SKM-1 treated with dmso at 0.1 percent for 144 hours (cell line): ENCODE results near the gene AMDHD1.
"Not testable (repeated sequence)": the region's sequence is repeated elsewhere in the genome, so short reads cannot be mapped to it uniquely, and the experiment has no call there.

Source experiments
- DNase-seq: peaks from one replicate; lab custom pipeline; 2025; ENCODE audit not compliant: unreplicated experiment; lab: John Stamatoyannopoulos, UW

The AMDHD1 gene

DNA sequence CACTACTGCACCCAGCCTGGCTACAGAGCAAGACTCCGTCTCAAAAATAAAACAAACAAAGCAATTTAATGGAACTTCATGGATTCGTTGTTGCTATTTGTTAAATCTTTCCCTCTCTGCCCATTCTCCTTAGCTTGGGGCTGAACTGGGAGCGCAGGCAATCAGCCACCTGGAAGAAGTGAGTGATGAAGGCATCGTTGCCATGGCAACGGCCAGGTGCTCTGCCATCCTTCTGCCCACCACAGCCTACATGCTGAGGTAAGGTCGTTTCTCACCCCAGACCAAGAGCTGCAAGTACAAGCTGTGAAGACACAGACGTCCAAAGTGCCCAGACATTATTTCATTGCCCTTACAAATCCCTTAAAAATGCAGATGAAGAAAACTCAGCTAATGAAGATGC lies 19.1 kb downstream of the AMDHD1 start:
- no peak for DNase-seq

DNA sequence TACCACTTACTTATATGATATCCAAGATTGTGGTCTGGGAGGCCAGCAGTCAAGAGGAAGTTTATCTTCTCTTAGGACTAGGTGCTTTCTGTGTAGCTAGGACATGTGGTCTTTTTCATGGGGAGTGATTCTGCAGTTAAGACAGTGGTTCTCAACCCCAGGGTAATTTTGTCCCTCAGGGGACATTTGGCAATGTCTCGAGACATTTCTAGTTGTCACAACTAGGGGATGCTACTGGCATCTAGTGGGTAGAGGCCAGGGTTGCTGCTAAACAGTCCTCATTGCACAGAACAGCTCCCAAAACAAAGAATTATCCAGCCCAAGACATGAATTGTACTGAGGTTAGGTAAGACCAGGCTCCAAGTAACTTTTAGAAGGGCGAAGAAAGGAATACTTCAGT lies 20.0 kb downstream of the AMDHD1 start:
- DNase-seq, result no peak

DNA sequence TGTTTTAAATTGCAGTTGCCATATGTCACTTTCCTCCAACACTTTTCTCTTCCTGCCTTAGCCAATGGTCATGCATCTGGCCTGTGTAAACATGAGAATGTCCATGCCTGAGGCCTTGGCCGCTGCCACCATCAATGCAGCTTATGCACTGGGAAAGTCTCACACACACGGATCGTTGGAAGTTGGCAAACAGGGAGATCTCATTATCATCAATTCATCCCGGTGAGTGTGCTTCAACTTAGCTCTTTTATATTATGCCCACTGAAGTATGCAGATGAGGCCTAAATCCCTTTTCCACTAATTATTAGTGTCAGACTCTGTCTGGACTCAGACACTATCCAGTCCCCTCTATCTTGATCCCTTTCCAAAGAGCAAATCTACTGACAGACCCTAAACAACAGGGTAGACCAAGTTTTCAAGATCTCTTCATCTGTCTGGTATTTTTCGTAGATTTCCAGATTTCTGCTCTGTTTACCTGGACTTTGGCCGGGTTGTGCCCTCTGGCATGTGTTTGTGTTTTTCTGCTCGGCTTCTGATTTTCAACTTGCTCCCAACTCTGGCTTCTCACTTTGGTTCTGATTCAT lies 23.2 kb downstream of the AMDHD1 start:
- DNase-seq, result no peak

DNA sequence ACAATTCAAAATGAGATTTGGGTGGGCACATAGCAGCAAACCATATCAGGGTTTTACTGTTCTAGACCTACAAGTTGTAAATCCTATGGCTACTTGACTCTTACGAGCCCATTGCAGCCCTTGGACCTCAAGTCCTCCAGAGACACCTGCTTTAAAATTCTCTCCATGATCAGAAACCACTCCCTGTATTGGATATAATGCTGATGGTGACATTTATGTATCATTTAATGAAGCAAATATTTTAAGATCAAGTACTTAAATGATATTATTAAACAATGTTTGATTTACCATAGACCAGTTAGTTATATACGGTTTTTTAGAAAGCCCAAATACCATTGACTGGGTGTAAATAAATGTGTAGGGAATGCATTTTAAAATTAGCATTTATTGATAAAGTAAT lies 24.2 kb downstream of the AMDHD1 start:
- no peak for DNase-seq

DNA sequence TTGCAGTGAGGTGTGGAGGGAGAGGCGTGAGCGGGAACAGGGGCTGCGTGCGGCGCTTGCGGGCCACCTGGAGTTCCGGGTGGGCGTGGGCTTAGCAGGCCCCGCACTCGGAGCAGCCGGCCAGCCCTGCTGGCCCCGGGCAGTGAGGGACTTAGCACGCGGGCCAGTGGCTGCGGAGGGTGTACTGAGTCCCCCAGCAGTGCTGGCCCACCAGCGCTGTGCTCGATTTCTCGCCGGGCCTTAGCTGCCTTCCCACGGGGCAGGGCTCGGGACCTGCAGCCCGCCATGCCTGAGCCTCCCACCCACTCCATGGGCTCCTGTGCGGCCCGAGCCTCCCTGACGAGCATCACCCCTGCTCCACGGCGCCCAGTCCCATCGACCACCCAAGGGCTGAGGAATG lies 26.0 kb downstream of the AMDHD1 start:
- not testable (repeated sequence) for DNase-seq

DNA sequence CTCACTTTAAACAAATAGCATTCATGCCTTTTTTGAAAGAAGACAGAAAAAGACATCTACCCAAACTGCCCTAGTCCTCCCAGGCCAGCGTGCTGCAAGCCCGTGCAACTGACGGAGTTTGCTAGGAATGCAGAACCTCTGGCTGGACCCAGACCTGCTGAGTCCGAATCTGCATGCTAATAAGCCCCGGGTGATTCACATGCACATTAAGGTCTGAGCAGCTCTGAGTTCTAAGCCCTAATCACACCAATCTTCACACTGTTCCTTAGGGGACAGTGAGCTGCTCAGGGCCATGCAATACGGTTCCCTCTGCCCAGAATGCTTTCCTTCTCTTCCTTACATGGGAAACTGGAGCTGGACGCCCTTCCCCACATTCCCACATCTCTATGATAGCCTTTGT lies 27.8 kb downstream of the AMDHD1 start:
- DNase-seq, result no peak

DNA sequence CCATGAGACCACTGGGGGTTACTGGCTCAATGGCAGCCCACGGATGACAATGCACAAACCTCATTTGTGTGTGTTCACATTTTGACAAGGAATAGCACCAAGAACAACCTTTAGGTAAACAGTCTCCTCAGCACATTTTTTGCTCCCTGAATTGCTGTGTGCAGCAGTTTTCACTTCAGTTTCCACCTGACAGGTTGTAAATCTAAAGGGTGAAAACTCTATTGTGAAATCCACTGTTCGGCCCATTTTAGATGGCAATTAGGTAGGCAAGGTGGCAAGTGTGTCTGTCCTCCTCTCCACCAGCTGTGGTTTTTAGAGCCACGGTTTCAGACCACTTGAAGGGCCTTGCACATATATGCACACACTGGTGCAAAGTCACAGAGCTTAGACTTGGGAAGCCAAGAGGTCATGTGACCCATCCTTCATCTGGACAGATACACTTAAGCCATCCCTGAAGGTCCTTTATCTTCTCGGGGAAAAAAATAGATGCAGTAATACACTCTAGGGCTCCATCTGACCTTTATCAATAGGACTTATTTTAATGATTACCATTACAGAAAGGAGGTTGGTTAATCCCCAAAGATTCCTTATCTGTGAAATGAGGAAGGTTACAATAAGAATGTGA lies 29.8 kb downstream of the AMDHD1 start:
- DNase-seq, result no peak

DNA sequence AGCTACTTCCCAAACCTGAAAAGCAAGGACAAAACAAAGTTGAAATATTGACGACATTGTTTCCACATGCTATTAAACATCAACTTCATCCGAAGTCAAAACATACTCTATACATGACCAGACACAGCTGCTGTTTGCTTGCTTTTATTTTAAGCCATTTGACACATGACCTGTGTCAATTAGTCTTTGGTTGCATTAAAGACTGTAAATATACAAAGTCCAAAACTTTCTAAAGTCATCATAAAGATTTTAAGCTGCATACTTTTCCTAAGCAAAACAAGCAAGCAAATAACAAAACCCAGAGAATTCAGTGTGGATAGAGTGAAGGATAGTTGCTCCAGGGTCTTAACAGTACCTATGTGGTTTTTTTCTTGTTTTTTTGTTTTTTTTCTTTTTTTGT lies 31.2 kb downstream of the AMDHD1 start:
- no peak for DNase-seq

DNA sequence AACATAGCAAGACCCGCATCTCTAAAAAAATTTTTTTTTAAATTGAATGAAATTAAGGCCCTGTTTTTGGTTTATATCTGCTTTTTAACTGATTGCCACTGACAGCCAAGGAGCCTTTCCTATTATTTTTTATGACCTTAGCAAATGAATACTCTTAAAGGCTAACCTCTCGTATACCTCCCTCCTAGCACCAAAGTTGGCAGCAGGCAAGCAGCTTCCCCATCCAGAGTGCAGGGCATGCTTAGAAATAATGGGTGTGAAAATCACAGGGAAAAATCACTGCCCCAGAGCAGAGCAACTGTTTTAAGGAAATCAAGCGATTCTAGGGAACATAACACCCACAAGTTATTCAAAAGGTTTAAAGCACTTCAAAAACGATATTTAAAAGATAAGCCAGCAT lies 32.4 kb downstream of the AMDHD1 start:
- DNase-seq, result no peak

DNA sequence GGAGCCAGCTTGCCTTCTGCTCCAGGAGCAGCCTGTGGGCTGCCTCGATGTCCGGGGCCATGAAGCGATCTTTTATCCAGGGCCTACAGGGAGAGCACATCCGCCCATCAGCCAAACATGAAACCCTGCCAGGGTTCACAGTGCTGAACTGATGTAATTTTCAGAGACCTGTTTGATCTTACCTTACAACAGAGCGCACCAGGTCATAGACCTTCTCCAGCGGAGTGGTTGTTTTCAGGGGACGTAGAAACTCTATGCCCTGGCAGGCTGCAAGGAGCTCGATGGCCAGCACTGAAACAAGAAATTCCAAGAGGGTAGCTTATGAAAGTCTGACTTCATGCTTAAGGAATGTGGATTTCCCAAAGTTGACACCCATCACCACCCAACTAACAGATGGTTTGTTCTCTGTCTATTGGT lies 33.3 kb downstream of the AMDHD1 start:
- DNase-seq, result no peak

DNA sequence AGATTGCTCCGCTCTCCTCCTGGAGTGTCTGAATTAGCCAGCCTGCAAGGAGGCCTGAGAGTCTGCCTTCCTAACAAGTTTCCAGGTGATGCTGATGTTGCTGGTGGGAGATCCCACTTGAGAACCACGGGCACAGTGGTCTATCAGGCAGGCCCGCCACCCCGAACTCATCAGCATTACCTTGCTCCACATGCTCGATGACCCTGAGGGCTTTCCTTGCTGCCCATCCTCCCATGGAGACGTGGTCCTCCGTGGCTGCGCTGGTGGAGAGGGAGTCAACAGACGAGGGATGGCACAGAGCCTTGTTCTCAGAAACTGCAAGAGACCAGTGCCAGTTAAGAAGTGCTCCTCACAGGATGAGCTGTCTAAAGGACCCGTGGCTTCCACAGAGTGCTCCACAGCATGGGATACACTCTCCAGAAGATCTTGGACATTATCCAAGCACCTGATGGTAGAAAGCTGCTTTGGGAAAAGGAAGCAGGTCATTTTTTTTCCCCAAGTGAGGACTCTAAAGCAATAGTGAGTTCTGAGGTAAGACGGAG lies 34.7 kb downstream of the AMDHD1 start:
- no peak for DNase-seq

DNA sequence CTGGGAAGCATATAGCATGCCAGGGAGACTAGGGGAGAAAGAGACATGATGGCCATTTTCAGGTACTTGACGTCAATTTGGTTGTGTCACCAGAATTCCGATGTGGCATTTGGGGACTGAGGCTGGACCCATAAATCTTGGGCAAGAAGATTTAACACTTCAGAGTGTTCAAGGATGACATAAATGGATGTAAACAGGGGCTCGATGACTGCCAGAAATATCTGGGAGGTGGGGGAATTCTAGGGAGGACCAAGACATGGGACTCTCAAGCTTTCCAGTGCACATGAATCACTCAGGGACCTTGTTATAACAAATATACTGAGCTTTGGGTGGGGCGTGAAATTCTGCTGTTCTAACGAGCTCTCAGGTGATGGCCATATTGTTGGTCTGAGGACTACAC lies 35.2 kb downstream of the AMDHD1 start:
- DNase-seq, result no peak

DNA sequence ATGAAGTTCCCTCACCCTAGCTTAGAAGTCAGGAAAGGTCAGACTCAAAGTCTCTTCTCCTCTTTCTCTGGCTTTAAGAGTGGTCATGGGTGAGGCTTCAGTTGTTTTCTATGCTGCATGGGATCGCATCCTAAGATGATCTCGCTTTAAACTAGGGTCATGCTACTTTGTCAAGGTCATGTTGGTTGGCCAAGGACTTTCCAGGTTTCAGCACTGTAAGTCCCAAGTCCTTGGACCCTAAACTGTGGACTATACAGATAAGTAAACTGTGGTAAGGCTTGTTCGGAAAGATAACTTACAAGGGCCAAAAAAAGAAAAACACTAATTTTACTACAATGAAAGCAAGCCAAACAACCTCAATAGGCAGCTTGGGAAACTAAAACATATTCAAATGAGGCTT lies 35.6 kb downstream of the AMDHD1 start:
- no peak for DNase-seq

DNA sequence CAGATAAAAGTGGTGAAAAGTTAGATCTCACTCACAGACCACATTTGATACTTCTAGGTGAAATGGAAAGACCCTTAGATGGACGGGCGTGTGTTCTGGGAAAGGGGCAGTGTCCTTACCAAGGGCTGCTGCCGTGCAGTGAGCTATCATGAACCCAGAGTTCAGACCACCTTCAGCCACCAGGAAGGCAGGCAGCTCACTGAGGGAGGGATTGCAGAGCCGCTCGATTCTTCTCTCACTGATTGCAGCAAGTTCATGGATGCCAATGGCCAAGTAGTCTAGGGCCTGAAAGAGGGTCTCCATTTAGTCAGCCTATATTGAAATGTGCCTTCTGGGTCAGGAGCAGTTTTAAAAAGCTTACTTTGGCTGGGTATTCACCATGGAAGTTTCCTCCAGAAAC lies 37.3 kb downstream of the AMDHD1 start:
- DNase-seq, result no peak

DNA sequence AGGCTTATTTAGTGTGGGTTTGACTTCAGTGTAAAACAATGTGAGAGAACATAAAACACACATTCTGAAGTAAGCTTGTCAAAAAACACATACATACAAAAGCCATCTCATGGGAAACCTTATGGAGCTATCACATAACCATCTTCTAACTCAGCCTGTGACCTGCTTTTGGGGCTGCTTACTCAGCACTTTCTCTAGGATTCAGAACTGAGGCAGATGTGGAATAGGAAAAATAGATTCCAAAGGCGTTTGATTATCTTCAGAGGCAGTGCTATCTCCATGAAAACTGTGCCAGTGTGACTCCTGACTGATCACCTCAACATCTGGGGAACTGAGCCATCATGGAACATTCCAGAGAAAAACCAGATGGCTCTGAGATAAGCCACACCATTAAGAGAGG lies 39.5 kb downstream of the AMDHD1 start:
- DNase-seq, result no peak

DNA sequence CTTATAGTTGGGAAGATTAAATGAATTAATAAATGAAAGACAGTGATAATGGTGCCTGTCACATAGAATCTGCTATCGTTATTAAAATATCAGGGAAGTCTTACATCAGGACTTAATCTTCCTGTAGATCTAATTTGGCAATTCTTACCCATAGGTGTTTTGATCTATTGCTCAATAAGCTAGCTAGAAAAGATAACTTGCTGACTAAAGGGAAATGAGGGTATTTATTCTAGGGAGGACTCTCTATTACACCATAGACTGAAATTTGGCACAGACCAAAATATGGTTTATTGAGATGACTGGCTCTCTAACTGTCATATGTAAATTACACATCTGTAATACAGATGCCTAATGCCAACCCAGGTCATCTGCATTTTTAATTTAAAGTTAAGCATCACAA lies 41.6 kb downstream of the AMDHD1 start:
- DNase-seq, result no peak

DNA sequence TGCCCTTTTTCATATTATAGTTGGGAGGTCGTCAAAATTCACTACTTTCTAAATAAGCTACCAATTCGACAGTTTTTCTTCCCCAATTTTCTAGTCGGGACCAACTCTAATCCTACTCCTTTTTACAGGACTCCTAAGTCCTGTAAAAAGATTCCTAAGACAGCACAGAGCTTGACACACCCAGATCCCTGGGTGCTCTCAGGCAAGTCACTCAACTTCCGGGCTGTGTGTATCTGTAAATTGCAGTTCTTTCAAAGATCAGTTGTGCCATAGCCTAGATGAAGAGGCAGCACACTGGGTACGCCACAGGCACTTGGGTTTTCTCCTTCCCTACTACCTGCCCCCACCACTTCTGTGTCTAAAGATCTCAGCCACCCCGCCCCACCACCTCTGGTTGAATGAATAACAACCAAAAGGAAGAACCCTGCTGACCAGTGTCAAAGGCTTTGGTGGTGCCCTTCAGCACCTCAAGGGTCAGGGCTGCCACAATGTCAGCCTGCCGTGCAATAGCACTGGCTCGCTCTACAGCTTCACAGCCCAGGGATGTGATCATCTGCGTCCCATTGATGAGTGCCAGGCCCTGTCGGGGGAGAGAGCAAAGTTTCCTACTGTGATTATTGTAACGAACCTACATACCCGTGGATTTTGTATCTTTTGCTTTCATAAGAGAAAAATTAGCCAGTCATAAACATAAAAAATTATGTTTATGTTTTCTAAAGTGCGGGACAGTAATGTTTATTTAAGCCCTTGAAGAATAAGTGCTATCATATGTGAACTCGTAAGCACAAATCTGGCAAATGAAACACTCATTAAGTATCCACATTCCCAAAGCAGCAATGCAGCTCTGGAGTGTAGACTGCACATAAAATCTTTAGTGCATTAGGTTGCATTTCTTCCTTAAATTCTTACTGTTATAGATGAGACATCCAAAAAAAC lies 43.8 kb downstream of the AMDHD1 start:
- no peak for DNase-seq

DNA sequence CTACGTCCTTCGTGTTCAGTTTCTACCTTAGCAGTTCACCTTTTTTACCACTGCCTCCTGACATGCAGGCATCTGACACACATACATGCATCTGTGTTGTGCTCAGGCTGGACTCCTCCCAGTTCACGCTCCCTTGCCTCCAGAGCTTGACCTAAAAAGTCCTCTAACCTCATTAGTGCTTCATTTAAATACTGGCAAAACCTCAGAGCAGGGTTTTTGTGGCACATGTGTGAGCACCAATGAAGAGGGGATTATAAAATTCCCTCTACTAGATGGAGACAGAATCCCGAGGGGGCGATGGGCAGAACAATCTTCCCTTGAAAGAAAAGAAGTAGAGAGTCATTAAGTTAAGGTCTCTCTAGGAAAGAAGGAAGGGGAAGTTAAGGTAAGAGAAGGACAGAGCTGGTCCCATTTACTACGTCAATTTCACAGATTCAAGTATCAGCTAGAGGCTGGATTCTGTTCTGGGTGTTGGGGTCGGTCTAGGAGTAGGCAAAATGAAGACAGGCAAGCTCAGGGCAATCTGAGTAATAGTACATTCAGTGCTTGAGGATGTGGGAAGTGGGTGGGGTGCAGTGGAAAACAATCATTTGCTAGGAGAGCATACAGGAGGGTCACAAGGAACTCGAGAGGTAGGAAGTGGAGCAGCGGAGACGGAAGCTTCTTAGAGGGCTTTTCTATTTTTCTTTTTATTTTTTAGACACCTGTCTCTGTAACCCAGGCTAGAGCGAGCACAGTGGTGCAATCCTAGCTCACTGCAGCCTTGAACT lies 45.6 kb downstream of the AMDHD1 start:
- no peak for DNase-seq

DNA sequence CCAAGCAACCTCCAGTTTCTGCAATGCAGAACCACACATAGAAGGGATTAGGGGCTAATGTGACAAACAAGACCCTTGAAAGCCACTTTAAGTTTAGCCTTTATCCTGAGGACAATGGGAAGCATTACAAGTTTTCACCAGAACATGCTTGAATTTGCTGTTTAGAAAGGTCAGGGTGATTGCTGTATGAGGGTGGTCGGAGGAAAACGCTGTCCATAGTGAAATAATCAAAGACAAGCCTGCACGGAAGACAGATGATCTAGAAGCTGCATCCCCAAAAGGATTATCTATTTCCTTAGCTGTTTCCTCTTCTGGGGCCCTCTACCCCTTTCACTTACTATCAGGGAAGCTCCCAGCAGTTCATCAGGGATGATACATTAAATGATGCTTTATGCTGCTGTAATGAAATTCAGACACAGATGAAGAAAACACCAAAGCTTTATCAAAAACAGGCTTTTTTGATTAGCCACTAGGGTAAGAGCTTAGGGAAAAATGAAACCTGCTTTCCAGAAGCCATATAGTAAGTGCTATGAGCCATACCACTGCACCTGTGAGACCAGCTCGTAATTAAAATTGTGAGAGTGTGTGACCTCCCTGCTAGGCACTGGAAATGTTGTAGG lies 46.5 kb downstream of the AMDHD1 start:
- no peak for DNase-seq

DNA sequence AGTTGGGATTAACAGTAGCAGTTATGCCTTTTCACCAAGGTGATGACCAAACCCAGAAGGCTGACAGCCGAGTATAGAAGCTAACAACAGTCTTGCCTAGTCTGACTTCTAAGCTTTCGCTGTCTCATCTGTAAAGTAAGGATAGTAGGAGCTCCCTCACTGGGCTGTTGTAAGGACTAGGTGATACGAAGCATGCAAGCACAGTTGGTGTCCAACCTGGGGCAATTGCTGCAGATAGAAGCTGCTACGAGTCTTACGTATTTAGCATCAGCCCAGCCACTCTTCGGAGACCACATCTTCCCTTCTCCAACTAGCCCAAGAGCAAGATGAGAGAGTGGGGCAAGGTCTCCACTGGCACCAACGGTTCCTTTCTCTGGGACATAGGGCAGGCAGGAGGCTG lies 47.0 kb downstream of the AMDHD1 start:
- no peak for DNase-seq

DNA sequence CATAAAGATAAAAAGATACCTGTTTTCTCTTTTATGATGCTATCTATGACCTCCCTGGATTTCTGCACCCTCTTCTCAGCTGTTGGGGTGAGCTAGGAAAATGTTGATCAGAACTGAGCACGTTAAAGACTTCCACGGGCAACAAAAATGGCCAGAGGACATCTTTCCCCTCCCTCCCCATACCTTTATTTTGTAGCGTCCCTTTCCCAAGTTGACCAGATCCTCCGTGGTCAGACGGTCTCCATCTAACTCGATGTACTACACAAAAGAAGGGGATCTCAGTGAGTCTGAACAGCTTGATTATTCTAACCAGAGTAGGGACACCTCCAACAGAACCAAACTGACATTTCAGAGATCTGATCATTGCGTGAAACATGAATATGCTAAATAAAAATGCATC lies 50.8 kb downstream of the AMDHD1 start:
- DNase-seq, result no peak
